Hepatocyte (in vitro differentiated cells): ENCODE data around the gene SLC10A3. TPM values are rescaled to one million over a fixed set of nuclear protein-coding genes. Genes with fewer than 3 reads are reported as not detected.
A peak's percentile ranks its signal among the peaks of the same experiment; 100 is the strongest.

Experiments used
- DNase-seq: peaks from one replicate; pipeline ENCODE4 v3.0.0-alpha.2; 2016; ENCODE audit warnings: low spot score
- H2AFZ ChIP-seq: fragments of 200-600 bp; sonication (generic); 2 replicates; pipeline ENCODE4 v1.6.0; 2016; ENCODE audit warnings: antibody characterized with exemption, mild to moderate bottlenecking
- H3K27ac ChIP-seq: fragments of 200-600 bp; sonication (generic); 2 replicates; pipeline ENCODE4 v1.5.1; 2016; ENCODE audit warnings: mild to moderate bottlenecking
- H3K27me3 ChIP-seq: fragments of 200-600 bp; sonication (generic); 2 replicates; pipeline ENCODE4 v1.6.1; 2016
- H3K36me3 ChIP-seq: fragments of 200-600 bp; sonication (generic); replicated peaks from 2 replicates; pipeline ENCODE4 v1.5.1; 2016; ENCODE audit warnings: low read depth; ENCODE audit not compliant: insufficient read depth
- H3K4me1 ChIP-seq: fragments of 200-600 bp; sonication (generic); 2 replicates; pipeline ENCODE4 v1.5.1; 2016; ENCODE audit warnings: mild to moderate bottlenecking, moderate library complexity; ENCODE audit not compliant: insufficient read depth
- H3K4me2 ChIP-seq: fragments of 200-600 bp; sonication (generic); 2 replicates; pipeline ENCODE4 v1.6.0; 2016
- H3K4me3 ChIP-seq: fragments of 200-600 bp; sonication (generic); 2 replicates; pipeline ENCODE4 v1.5.1; 2016; ENCODE audit warnings: mild to moderate bottlenecking
- H3K79me2 ChIP-seq: fragments of 200-600 bp; sonication (generic); 2 replicates; pipeline ENCODE4 v1.6.0; 2017; ENCODE audit warnings: mild to moderate bottlenecking
- H3K9me2 ChIP-seq: fragments of 200-600 bp; sonication (generic); replicated peaks from 2 replicates; pipeline ENCODE4 v1.6.0; 2017; ENCODE audit warnings: mild to moderate bottlenecking; ENCODE audit not compliant: insufficient read depth
- H3K9me3 ChIP-seq: fragments of 200-600 bp; sonication (generic); 2 replicates; pipeline ENCODE4 v1.5.1; 2016; ENCODE audit warnings: low read depth, mild to moderate bottlenecking
- H4K20me1 ChIP-seq: fragments of 200-600 bp; sonication (generic); 2 replicates; pipeline ENCODE4 v1.6.0; 2016; ENCODE audit warnings: mild to moderate bottlenecking; ENCODE audit not compliant: insufficient read depth, poor library complexity, severe bottlenecking
- CTCF ChIP-seq: fragments of 200-600 bp; sonication (generic); IDR thresholded peaks from 2 replicates; pipeline ENCODE4 v1.5.1; 2016; ENCODE audit warnings: antibody characterized with exemption, mild to moderate bottlenecking; ENCODE audit not compliant: poor library complexity
- EZH2 ChIP-seq: fragments of 200-600 bp; sonication (generic); IDR thresholded peaks from 2 replicates; pipeline ENCODE4 v1.6.1; 2016; ENCODE audit warnings: antibody characterized with exemption, mild to moderate bottlenecking, borderline replicate concordance
- EZH2phosphoT487 ChIP-seq: fragments of 200-600 bp; sonication (generic); IDR thresholded peaks from one replicate; pipeline ENCODE4 v1.6.1; 2018; ENCODE audit warnings: antibody characterized with exemption, mild to moderate bottlenecking, low read depth, moderate library complexity; ENCODE audit not compliant: unreplicated experiment, severe bottlenecking
- WGBS: methylation state at CpG from one replicate; pipeline ENCODE4 v1.1.6; 2016; ENCODE audit warnings: low lambda C conversion rate; ENCODE audit errors: missing lambda C conversion rate; 5-methylcytosine and 5-hydroxymethylcytosine counted together
- polyA plus RNA-seq: library from polyadenylated mRNA; unstranded; fragments of >200 nt; fragmentation: Nextera tagmentation; extraction: Ambion mirVana; gene quantifications from 2 replicates; pipeline ENCODE4 v1.2.1, GENCODE V29; 2016
- total RNA-seq: library from RNA; depleted of rRNA; stranded (reverse); fragments of >200 nt; gene quantifications from 2 replicates; pipeline ENCODE4 v1.2.3, GENCODE V29; 2014

Gene SLC10A3
- total and polyA plus RNA-seq, 2 experiments from 2014 or later: 28.8 to 48.3 TPM

DNA sequence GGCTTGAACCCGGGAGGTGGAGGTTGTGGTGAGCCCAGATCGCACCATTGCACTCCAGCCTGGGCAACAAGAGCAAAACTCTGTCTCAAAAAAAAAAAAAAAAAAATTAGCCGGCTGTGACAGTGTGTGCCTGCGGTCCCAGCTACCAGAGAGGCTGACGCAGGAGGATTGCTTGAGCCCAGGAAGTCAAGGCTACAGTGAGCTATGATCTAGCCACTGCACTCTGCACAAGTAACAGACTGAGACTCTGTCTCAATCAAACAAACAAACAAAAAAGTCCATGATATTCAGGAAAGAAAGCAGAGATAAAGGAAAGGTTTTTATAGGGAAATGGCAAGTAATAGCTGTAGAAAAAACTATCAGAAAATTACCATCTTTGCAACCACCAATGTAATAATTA, 9.2 kb downstream of the SLC10A3 start:
- Histone ChIP-seq H4K20me1 (no peaks in the 10 kb centered on the region), H3K4me1 (no peaks in the 10 kb centered on the region), H3K27ac (no peak overlapping the region), H3K9me2 (no peaks in the 10 kb centered on the region), H3K79me2 (peaks cover 3% of the 10 kb centered on the region), H3K4me3 (no peak overlapping the region), H3K4me2 (no peak overlapping the region), H2AFZ (no peak overlapping the region), H3K27me3 (no peaks in the 10 kb centered on the region), H3K9me3 (no peaks in the 10 kb centered on the region), H3K36me3 (no peaks in the 10 kb centered on the region)
- 89% methylated on average over 5 of the region's 5 CpGs for WGBS
- TF ChIP-seq CTCF (no peak), EZH2phosphoT487 (no peak), EZH2 (no peak)
- DNase-seq: no peak

DNA sequence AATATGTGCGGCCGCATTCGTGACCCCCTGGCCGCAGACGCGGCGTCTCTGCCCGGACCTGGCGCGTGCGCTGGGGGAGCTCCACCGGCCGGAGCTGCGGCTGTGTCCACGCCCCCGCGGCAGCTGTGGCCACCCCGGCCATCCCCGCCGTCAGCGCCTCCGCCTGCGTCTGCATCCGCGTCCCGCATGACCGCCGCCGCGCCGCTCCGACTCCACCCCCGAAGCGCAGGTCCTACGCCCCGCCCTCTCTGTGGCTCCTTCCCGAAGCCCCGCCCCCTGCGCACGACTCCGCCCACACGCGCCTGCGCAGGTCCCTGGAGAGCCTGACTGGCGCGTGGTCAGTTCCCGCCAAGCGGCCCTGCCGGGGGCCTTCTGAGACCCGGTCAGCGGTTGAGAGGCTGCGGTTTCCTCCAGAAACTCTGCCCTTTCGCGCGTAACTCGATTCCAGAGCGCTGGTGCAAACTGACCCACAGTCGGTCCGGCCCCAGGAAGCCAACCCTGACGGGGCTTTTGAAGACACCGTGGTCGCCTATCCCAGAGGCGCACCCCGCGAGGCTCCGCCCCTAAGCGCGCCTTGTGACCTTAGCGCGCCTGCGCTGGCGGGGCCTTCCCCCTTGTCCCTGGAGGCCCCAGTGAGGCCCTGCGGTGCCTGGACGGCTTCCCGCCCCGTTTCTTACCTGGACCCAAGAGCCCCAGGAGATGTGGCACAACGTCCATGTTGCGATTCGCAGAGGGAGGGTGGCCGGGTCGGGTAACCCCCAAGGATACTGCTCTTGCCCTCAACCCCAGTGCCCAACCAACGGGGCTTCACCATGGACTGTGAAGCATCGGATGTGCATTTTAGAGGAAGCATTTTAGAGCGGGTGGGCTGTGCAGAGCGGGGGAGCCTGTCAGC, 11.5 kb downstream of the SLC10A3 start, which contains the start of gene LAGE3:
Gene LAGE3, minus strand, starts transcription at position 554 of the 895 bp plus-strand sequence. Its CDS starts 366 bp downstream, at position 188.
- no peak for TF ChIP-seq EZH2phosphoT487
- Histone ChIP-seq H2AFZ (peak within 1 kb of the TSS; percentile 40), H3K9me3 (no peaks in the 10 kb centered on the region), H3K4me3 (peak within 1 kb of the TSS; percentile 39), H3K4me2 (peak within 1 kb of the TSS; percentile 85), H3K9me2 (no peaks in the 10 kb centered on the region), H3K36me3 (no peaks in the 10 kb centered on the region), H3K27me3 (no peaks in the 10 kb centered on the region), H3K79me2 (no peaks in the 10 kb centered on the region), H4K20me1 (no peaks in the 10 kb centered on the region), H3K27ac (peak within 1 kb of the TSS; percentile 82), H3K4me1 (no peaks in the 10 kb centered on the region)
- peak; percentile 94 for DNase-seq
- WGBS: 48% methylated on average over 57 of the region's 85 CpGs

DNA sequence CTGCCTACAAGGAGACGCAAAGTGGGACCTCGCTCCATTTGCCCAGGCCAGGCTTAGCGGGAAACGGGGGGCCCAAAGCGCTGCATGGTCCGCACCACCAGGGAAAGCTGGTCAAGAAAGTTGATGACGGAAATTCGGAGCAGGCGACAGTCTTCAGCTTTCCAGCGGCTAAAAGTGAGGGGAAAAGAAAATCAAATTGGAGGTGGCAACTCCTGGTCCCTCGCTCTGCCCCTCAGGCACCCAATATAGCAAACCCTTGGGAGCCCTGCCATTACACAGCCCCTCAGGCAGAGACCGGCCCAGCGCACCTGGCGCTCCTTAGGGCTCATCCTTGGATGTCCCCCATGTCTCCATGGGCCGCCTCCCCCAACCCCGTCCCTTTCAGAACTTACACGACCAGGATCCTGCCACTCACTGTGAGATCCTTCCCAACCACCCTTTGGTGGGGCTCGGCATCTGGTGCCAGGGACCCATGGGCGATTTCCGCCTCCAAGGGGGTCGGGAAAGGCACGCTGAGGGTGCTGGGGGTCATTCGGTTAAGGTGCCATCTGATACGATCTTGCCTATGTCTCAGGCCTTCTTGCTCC, 12.4 kb downstream of the SLC10A3 start:
- DNase-seq: no peak
- Histone ChIP-seq H3K27me3 (no peaks in the 10 kb centered on the region), H3K27ac (peak overlapping the region; percentile 65), H3K36me3 (no peaks in the 10 kb centered on the region), H3K9me2 (no peaks in the 10 kb centered on the region), H4K20me1 (no peaks in the 10 kb centered on the region), H3K4me2 (peak overlapping the region; percentile 85), H3K9me3 (no peaks in the 10 kb centered on the region), H3K79me2 (no peaks in the 10 kb centered on the region), H3K4me1 (no peaks in the 10 kb centered on the region), H3K4me3 (peak overlapping the region; percentile 39), H2AFZ (no peak overlapping the region)
- WGBS: 76% methylated on average over 24 of the region's 24 CpGs
- TF ChIP-seq EZH2phosphoT487: no peak
- no peak for TF ChIP-seq CTCF

DNA sequence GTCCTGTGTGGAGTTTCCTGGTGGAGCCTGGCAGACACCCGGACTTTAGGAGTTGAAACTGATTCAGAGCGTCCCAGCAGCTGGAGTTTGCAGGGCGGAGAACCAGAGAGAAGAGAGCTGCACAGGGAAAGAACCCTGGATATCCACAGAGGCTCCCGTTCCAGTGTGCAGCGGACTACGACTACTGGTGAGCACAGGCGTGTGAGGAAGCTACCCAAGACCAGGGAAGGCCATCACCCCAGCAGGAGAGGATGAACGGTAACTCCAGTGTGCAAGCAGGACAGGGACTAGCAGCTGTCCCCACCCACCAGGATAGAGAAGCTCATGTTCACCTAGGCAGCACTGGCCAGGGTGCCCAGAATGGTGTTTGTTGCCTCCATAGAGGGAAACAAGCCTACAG, 13.6 kb downstream of the SLC10A3 start:
- Histone ChIP-seq H2AFZ (no peak overlapping the region), H3K27me3 (no peaks in the 10 kb centered on the region), H3K9me2 (no peaks in the 10 kb centered on the region), H3K27ac (no peak overlapping the region), H3K79me2 (no peaks in the 10 kb centered on the region), H3K4me3 (no peak overlapping the region), H3K4me2 (no peak overlapping the region), H3K4me1 (no peaks in the 10 kb centered on the region), H3K9me3 (no peaks in the 10 kb centered on the region), H4K20me1 (no peaks in the 10 kb centered on the region), H3K36me3 (no peaks in the 10 kb centered on the region)
- 87% methylated on average over 8 of the region's 8 CpGs for WGBS
- TF ChIP-seq CTCF: no peak
- no peak for TF ChIP-seq EZH2phosphoT487
- TF ChIP-seq EZH2: no peak
- no peak for DNase-seq
